HG03103 (cell line): ENCODE measurements around the gene RPS21.

Experiments used
- ATAC-seq: cut with Tn5 transposase; IDR thresholded peaks from one replicate; pipeline ENCODE4 v1.9.1; 2021; ENCODE audit warnings: low read depth; ENCODE audit not compliant: unreplicated experiment

The RPS21 gene

DNA sequence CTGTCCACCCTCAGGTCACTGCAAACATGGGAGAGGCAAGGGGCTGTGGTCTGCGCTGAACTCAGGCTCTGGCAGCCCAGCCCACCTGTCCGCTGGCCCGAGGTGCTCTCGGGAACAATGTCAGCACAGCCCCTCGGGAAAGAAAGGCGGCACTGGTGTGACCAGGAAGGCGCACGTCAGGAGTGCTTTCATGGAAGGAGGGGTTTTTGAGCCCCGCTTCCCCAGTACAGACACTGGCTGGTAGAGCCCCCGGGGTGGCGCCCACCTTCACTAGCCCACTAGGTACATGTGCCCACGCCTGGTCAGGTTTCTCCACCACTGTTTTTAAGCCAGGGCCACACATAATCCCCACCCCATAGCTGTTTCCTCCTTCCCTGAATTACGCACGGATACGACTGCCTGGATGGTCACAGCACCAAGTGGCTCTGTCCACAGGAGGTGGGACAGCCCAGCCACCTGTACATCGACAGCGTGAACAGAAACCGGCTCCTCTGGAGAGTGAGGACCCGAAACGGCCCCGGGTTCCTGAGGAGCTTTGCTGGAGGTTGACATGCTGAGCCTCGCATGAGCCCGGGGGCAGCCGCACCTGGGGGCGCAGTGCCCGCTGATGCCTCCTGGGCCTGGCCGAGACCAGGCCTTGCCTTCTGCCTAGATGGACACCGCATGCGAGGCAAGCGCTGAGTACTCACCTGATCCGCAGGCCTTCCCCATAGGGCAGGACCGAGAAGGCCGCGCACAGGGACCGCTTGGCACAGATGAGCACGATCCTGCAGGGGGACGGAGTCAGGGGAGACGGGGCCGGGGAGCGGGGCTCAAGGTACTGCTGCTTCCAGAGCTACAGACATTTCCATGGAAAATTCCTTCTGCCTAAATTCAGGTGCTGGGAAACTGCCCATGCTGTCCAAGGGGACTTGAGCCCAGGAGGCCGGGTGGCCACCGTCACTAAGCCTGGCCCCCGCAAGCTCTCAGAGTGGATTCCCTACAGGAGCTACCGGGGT, 7.6 kb downstream of the RPS21 start:
- no peak for ATAC-seq

DNA sequence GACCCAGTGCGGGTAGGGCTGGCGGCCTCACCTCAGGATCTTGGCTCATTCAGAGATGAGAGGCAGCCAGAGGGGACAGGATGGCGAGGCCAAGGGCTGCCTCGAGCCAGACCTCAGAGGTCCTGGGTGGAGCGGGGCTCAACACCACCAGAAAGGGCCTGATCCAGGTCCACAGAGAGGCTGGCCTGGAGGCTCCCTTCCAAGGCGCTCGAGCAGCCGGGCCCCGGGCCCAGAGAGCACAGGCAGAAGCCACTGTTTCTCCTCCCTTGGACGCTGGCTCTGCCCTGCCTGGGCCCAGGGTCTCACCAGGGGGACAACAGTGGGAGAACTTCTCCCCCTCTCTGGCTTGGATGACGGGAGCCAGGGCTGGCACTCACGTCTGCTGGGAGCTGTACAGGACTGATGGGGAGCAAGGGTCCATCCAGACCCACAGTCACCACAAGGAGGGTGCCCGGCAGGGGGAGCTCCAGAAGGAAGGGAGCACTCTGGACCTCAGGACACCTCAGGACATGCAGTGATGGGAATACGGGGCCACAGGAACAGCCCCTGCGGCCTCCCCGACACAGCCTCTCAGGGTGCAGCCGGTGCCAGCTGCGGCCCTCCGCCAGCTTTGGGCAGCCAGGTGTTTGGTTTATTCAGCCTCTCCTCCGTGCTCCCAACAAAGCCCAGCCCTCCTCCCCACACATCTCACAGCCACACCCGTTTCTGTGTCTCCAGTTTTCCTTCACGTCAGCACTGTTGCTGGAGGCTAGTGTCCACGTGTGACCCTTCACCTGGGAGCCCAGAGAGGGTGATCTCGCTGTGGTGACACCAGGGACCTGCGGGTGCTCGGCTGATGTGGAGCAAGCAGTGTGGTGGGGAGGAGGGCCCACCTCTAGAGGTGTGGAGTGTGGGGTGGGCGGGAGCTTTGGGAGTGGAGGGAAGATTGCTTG, 8.7 kb downstream of the RPS21 start:
- ATAC-seq = no peak

DNA sequence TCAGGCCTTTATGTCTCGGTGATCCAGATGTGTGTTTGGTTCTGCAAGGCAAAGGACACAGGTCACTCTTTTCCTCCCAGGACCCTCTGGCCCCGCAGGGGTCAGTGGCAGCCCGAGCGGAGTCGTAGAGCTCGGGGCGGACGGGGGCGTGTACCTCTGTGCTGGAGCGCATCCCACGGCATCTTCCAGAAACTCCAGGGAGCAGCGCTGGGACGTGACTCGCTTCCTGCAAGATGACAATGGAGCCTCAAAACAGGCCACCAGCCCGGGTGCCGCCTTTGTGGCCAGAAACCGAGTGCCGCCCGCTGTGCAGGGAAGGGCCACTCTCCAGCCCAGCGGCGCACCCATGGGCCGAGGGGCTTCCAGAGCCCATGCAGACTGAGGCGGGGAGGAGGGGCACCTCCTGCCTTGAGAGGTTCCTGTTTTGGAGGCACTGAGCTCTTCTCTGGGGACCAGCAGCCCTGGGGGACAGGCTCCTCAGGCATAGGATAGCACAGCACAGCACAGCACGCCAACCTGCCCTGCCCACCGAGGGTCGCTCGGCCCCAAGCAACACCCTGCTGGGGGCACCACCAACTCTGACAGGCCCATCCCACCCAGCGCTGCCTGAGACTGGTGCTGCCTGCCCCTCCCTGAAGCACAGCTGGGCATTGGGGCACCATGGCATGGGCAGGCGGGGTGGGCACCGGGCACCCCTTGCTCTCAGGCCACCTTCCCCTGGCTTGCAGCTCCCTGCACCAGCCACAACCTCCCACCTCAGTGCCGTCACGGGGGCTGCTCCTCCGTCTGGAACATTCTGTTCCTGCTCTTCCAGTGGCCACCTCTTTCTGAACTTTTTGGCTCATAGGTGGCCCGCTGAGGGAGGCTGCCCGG, 9.7 kb downstream of the RPS21 start:
- no peak for ATAC-seq

DNA sequence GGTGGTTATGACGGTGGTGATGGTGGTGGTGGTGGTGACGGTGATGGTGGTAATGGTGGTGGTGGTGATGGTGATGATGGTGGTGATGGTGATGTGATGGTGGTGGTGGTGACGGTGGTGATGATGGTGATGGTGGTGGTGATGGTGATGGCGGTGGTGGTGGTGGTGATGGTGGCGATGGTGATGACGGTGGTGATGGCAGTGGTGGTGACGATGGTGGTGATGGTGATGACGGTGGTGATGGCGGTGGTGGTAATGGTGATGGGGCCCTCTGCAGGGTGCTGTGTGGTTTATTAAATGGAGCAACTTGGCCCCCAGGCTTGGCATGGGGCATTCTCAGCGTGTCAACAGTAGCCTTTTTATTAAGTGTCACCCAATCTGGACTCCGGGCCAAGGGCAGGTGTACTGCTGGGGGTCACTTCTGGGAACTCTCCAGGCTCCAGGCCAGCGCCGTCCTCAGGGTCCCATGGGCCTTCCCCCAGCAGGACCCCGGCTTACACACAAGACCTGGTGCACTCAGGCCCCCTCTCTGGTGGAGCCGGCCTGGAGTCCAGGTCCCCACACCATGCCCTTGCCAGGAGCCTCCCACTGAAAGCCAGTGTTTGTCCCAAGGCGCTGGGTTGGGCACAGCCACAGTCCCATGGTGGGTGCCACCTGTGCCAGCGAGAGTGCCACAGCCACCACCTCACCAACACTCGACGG, 11.4 kb downstream of the RPS21 start:
- no peak for ATAC-seq

DNA sequence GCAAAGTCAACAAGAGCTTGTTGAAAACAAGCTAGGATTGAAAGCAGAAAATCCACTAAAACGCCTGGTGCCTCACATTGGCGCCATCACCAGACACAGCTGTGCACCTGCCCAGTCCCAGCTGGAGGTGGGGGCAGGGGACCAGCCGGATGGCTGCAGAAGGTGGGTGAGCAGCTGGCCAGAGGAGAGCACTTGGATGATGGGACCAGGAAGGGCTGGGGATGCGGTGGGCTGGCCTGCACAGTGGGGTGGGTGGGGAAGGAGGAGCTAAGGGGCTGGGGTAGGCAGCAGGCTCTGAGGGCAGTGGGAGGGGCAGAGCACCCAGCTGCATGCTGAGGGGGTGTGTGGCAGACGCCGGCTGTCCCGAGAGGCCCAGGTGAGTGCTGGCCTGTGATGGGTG, 13.1 kb downstream of the RPS21 start:
- no peak for ATAC-seq

DNA sequence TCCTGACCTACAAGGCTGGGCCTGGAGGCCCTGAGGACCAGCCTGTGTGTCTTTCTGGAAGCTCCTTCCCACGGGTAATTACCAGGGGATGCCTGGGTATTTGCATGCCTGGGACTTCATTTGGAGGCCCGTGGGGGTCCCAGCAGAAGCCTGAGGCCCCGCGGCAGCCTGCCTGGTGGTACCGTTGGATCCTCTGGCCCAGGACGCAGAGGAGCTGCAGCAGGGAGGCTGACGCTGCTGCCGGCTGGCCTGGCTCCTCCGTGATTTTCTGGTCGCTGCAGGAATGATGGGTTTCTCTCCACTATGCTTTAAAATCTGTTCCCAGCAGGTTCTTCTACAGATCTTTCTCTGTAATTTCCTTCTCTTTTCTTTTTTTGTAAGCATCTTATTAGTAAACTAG, 13.6 kb downstream of the RPS21 start:
- no peak for ATAC-seq

DNA sequence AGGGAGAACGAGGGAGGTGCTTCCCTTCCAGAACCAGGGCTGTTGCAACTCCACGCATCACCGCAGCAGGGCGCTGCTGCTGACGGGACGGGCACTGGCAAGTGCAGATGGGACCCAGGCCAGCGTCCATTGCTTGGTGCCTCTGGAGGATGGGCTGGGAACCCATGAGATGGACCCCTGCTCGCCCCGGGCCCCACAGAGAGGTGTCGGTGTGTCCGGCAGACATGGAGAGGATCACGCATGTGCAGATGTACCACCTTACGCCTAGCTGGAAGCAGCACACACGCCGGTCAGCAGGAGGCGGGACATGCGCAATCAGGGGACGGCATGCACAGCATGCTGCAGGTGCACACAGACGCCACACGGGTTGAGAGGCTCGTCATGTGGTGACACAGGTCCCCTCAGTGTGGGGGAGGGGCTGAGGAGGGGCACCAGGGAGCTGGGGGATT, 14.5 kb downstream of the RPS21 start:
- ATAC-seq = no peak

DNA sequence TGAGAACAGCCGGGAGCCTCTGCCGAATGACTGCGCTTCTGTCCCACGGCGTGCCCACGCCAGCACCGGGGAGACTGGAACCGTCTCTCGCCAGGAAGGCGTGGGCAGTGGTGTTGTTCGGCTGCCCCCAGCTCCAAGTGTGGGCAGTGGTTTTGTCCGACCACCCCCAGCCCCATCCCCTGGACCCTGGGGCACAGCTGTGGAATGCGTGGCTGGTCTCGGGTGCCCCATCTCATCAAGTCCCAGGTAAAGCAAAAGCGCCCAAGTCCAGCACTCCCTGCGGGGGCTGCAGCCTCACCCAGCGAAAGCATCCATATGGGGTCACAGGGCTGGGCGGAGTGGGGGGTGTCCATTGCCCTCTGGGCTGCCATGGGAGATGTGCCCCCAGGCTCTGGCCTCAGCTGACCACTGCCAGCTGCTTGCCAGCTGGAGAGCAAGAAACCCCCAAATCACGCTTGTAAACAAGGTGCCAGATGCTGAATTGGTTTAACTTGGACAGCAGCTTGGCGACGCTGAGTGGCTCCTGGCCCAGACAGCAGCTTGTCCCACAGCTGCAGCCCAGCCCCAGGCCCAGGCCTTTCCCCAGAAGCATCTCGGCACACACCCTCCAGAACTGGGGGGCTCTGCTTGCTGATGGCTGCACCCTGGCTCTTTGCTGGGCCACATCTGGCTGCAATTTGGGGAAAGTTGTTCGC, 15.7 kb downstream of the RPS21 start:
- no peak for ATAC-seq

DNA sequence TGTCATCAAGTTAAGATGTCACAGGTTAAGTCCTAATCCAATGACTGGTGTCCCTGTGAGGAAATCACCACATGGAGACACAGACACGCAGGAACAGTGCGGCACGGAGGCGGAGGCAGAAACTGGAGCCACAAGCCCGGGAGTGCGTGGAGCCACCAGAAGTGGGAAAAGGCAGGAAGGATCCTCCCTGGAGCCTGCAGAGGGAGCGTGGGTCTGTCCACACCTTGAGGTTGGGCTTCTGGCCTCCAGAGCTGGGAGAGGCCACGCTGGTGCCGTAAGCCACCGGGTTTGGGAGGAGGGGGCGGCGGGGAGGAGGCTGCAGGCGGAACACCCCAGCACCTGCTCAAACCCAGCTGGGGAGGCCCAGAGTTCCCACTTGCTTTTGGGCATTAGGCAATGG, 16.4 kb downstream of the RPS21 start:
- no peak for ATAC-seq

DNA sequence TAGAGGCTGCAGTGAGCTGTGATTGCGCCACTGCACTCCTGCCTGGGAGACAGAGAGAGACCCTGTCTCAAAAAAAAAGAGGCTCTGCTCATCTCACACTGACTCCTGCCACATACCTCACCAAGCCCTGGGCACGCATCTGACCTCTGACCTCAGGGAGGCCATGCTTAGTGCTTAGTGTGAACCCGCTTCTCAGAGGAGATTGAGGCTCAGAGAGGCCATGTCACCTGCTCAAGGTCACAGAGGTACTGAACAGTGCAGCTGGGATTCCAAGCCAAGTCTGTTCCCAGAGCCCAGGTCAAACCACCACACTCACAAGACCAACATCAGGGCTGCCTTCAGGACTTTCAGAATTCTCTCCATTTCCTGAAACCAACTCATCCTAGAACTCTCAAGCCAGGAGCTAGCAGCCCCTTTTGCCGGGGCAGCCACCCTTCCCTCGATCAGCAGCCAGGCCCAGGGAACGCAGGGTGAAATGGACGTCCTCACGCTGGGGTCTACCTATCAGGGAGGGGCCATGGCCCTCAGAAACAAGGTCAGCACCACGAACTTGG, 17.3 kb downstream of the RPS21 start:
- ATAC-seq = no peak

DNA sequence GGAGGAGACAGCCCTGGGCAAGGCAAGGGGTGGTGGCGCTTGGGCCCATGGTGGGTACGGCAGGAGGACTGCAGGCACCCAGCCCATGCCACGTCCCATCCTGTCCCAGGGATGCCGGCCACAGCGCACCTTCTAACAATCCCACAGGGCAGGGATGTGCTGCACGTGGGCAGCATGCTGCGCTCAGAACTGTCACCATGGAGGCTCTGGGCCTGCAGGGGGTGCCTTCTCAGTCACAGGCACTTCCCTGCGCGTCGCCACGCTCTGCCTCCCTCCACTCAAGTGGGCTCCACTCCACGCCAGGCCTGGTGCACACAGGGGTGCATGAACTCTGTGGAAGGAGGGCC, 17.8 kb downstream of the RPS21 start:
- no peak for ATAC-seq

DNA sequence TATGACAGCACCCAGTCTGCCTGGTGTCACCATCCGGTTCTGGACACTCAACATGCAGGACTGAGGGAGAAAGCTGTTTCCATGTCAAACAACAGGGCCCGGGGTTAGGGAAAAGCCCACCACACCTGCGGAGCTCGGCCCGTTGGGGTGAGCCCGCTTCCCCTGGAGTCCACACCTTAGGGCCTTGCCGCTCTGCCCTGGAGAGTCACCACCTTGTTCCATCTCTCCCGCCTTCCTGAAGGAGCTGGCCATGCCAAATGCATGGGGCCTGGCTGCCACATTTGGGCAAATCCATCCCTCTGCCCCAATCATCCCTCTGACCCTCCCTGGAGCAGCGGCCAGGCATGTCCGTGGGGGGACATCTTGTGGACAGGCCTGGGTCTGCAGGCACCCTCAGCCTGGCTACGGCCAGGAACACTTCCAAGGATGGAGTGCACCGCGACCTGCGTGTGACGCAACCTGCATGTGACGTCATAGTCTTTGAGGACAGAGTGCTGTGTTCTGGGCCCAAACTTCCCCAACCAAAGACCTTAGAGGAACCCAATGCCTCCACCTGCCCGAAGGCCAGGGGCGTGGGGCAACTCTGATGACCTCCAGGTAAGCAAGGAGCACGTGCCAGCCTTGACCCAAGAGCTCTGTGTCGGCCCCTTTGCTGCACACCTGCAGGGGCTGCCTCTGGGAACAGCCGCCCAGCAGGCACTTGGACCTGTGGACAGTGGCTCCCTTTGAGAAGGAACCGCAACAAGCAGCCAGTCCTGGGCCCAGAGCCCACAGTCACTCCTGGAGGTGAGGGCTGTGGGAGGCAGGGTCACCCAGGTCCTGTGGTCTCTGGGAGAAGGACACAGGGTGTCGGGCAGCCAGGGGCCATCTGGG, 18.4 kb downstream of the RPS21 start:
- no peak for ATAC-seq

DNA sequence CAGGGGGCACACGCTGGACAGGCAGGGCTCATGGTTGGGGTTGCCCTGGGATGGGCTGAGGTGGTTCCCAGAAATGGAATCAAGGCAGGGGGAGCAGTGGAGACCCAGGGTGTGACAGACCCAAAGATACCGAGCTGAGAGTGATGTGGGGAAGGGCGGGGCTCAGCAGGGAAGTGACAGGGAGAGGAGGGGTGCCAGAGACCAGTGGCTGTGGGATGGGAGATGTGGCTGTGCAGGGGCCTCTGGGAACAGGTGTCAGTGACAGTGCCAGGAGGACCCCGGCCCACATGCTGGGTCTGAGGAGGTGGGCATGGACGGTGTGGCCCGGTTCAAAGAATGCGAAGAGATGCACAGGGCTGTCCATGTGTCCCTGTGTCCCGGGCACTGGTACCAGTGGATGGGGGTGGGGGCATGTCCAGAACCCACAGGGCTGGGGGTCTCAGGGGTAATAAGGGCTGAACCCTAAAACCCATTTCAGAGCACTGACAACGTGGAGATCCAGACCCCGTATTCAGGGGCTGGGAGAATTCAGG, 19.1 kb downstream of the RPS21 start:
- ATAC-seq = no peak

DNA sequence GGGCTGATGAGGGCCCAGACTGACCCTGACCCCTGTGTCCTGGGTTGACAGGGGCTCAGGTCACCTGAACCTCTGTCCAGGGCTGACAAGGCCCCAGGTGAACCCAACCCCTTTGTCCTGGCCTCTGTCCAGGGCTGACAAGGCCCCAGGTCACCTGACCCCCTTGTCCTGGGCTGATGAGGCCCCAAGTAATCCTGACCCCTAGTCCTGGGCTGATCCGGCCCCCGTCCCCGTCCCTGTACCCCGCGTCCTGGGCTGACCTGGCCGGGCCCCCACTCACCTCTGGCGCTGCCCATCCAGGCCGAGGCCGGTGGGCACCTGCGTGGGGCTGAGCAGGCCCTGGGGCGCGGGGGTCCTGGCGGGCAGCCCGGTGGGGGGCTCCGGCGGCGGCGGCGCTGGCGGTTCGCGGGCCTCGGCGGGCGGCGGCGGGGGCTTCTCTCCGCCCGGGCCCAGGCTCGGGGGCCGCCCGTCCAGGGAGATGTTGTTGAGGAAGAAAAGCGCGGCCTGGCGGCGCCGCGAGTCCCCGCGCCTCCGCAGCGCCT, 19.8 kb downstream of the RPS21 start:
- ATAC-seq = no peak

DNA sequence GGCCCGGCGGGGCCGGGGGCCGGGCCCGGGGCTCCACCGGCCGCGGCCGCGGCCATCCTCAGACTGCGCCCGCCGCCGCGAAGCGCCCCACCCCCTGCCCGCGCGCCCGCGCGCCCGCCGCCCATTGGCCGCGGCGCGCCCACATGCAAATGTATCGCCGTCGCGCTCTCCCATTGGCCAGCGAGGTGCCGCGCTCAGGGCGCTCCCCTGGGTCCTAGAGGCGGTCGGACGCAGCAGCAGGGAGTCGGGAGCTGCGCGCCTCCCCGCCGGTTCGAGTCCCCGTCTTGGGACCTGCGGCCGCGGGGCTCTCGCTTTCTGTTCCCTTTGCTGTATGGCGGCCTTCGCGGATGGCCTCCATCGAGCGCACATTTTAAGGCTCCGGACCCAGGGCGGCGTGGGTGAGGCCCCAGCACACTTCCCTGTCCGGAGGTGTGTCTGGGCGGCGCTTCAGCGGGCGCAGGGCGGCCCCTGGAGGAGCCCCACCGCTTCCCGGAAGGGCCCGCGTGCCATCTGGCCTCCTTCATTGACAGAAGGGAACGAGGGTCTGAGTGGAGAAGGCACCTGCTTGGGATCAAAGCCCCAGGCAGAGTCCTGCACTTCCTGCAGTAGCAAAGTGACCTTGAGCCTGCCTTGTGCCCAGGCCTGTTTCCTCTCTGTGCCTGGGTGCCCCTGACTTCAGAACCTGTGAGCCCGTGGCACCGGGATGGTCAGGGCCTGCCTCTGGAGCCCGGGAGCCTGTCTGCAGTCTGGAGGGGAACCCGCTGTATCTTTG, 20.5 kb downstream of the RPS21 start, which contains the start of gene CABLES2:
Gene CABLES2 (minus strand): TSS at position 65 of the 772 bp plus-strand sequence. CDS start 9 bp downstream, at position 56.
- ATAC-seq = peak; percentile 76

DNA sequence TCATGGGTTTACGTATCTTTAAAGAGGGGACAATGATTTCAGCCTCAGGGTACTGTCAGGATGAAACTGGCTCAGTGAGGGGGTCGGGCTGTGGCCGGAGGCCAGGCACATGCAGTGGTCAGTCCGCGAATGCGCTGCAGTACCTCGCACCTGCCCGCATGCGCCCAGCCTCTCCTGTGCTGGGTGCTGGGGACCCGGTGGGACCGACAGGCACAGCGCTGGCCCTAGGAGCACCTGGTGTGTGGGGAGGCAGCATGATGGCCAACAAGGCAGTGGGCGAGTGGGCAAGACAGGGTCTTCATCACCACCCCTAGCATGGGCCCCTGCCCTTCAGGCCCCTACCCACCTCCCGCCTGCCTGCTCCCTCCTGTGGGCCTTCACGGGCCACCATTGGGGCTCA, 21.2 kb downstream of the RPS21 start:
- no peak for ATAC-seq

DNA sequence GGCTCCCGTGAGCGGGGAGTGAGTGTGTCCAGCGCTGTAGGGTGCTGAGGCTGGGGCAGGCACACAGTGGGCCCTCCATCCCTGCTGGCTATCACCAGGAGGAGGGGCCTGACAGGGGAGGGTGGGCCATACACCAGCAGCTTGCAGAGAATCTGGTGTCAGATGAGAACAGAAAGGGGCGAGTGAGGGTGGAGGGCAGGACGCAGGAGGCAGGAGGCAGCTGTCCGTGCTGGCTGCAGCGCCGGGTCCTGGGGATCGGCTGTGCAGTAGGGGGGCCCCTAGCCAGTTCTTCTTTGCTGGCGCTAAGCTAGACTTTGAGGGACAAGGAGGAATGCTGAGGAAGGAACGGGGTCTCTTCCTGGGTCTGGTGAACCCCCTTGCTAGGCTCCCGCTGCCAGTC, 21.7 kb downstream of the RPS21 start:
- ATAC-seq = no peak
